GM12878 (cell line): ENCODE measurements around the gene PHLDB3. TPM values are rescaled to one million over a fixed set of nuclear protein-coding genes. Genes with fewer than 3 reads are reported as not detected.
A peak's percentile ranks its signal among the peaks of the same experiment; 100 is the strongest.

Experiments
- BMI1 ChIP-seq: fragments of 450-650 bp; IDR thresholded peaks from 2 replicates; pipeline ENCODE4 v1.6.1; 2016; ENCODE audit warnings: mild to moderate bottlenecking, moderate library complexity, borderline replicate concordance
- GATAD2B ChIP-seq: fragments of 450-650 bp; conservative IDR thresholded peaks from 2 replicates; pipeline ENCODE4 v1.6.1; 2017; ENCODE audit warnings: low read depth, mild to moderate bottlenecking, moderate library complexity
- NFXL1 ChIP-seq: fragments of 450-650 bp; IDR thresholded peaks from 2 replicates; pipeline ENCODE4 v1.6.1; 2017; ENCODE audit warnings: antibody characterized with exemption, mild to moderate bottlenecking, borderline replicate concordance
- RB1 ChIP-seq: fragments of 450-650 bp; formaldehyde crosslinking; IDR thresholded peaks from 2 replicates; pipeline ENCODE4 v1.6.1; 2017; ENCODE audit warnings: mild to moderate bottlenecking, borderline replicate concordance
- RFX5 ChIP-seq: IDR thresholded peaks from 2 replicates; pipeline ENCODE4 v1.6.1; 2011; ENCODE audit warnings: low read depth, low read length, improper control_type of control experiment
- ZNF592 ChIP-seq: fragments of 450-650 bp; IDR thresholded peaks from 2 replicates; pipeline ENCODE4 v1.6.1; 2017; ENCODE audit warnings: mild to moderate bottlenecking, moderate library complexity
- polyA plus RNA-seq, 11 experiments: library from polyadenylated mRNA; depleted of rRNA in 4 of 11; unstranded in 6 of 11; stranded (reverse) in 5 of 11; fragments of >200 nt; fragmentation: Nextera tagmentation in 4 of 11; fragmentation: Illumina TruSeq in 1 of 11; extraction: Ambion mirVana in 4 of 11; extraction: Trizol in 1 of 11; gene quantifications; 1 replicate in 1 of 11; 2 replicates in 10 of 11; pipeline versions ENCODE4 v1.2.1 to v1.2.3, GENCODE V29; 2011 to 2016; ENCODE audit warnings: inconsistent platforms in 2 of 11, missing spikeins in 2 of 11, low read depth in 1 of 11
- total RNA-seq, 4 experiments: library from RNA; depleted of rRNA in 3 of 4; stranded (reverse); fragments of >200 nt in 3 of 4; fragmentation: Illumina TruSeq in 1 of 4; extraction: Trizol in 1 of 4; gene quantifications; 2 replicates each; pipeline versions ENCODE4 v1.2.1 to v1.2.3, GENCODE V29; 2013 to 2021

Gene PHLDB3
- total and polyA plus RNA-seq, 10 of the 15 experiments (the other 5 are each of a cell fraction or from before 2014, with no cell fraction given): 0.13 to 13.0 (median 5.5) TPM

DNA sequence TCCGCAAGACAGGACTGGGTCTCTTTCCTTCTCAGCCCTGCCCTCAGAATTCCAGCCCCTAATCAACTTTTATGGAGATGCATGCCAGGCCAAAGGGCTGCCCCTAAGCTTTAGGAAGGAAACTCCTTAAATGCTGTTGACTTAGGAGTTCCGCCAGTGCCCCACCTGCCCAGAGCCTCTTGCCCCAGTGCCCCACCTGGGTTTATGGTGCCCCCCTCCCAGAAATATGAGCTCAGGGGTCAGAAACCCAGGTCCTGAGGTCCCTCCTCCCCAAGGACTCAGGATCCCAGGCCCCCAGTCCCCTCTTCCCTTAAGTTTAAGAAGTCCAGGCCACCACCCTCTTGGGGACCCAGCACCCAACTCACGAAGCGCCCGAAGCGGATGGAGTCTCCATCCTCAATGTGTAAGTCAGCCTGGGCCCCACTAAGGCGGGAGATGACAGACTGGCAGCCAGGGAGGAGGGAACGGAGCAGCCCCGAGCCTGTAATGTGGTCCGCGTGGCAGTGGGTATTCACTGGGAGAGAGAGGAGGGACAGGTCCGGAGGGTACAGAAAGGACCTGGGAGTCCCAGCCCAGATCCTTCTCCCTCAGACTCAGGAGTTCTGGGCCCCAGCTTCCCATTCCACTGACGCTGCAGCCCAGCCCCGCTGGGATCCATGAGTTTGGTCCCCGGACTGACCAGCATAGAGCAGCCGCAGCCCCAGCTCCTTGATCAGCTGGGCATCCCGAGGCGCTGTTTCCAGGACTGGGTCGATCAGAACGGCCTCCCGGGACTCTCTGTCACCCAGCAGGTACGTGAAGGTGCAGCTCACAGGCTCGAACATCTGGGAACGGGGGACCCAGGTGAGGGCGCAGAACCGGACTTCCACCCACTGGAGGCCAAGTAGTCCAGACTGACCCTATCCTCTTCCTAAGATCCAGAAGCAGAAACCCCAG is 21.6 kb upstream of the PHLDB3 start (continued):
- TF ChIP-seq ZNF592: no peak
- 0 out of 2 replicates have a peak, but pooled peaks have one; percentile 10 for TF ChIP-seq GATAD2B
- 0 out of 2 replicates have a peak, but pooled peaks have one; percentile 19 for TF ChIP-seq RB1
- TF ChIP-seq NFXL1: 0 out of 2 replicates have a peak, but pooled peaks have one; percentile 39
- TF ChIP-seq BMI1: no peak
- no peak for TF ChIP-seq RFX5
